Fibroblast of villous mesenchyme (primary cell): ENCODE results near the gene GM2A. TPM values are rescaled to one million over a fixed set of nuclear protein-coding genes. Genes with fewer than 3 reads are reported as not detected.

ENCODE experiments used
- DNase-seq: peaks from one replicate; pipeline ENCODE4 v3.0.0-alpha.2; 2010; ENCODE audit warnings: low read depth
- H3K4me3 ChIP-seq: 2 replicates; pipeline ENCODE4 v1.5.1; 2011; ENCODE audit warnings: low read depth, mild to moderate bottlenecking, low read length
- CTCF ChIP-seq: IDR thresholded peaks from 2 replicates; pipeline ENCODE4 v1.5.1; 2012; ENCODE audit warnings: low read depth, mild to moderate bottlenecking, low read length; ENCODE audit not compliant: insufficient read depth
- total RNA-seq: library from RNA; depleted of rRNA; stranded (reverse); fragments of >200 nt; gene quantifications from 2 replicates; pipeline ENCODE4 v1.2.3, GENCODE V29; 2012

Gene GM2A
- total RNA-seq, 1 donor = 28.1 TPM

- H3K4me3 ChIP-seq = no peak overlapping the region
- no peak for DNase-seq
- peak; percentile 28 for TF ChIP-seq CTCF
Observed at GRCh38 chr5:151284392-151284967, 31.5 kb downstream of the GM2A start.

GRCh38 chr5:151285683-151286082 is 32.7 kb downstream of the GM2A start:
- no peak for DNase-seq
- no peak for TF ChIP-seq CTCF
- H3K4me3 ChIP-seq = no peak overlapping the region

GRCh38 chr5:151286246-151286645 is 33.3 kb downstream of the GM2A start:
- no peak for TF ChIP-seq CTCF
- H3K4me3 ChIP-seq = no peak overlapping the region

GRCh38 chr5:151288180-151288579 is 35.2 kb downstream of the GM2A start:
- no peak for DNase-seq
- TF ChIP-seq CTCF = no peak
- H3K4me3 ChIP-seq = no peak overlapping the region

More at GRCh38 chr5:151286246-151286645, 33.3 kb downstream of the GM2A start:
- no peak for DNase-seq

GRCh38 chr5:151293624-151294023 is 40.6 kb downstream of the GM2A start:
- H3K4me3 ChIP-seq = no peak overlapping the region
- no peak for DNase-seq
- TF ChIP-seq CTCF = no peak

GRCh38 chr5:151295138-151295537 is 42.2 kb downstream of the GM2A start:
- peak; percentile 26 for DNase-seq
- H3K4me3 ChIP-seq = no peak overlapping the region
- no peak for TF ChIP-seq CTCF
